Stomach (tissue), 9 donors: ENCODE measurements around the gene DPF3. TPM values are rescaled to one million over a fixed set of nuclear protein-coding genes. Genes with fewer than 3 reads are reported as not detected.
A peak's percentile ranks its signal among the peaks of the same experiment; 100 is the strongest.

Experiments
- DNase-seq, 2 donors: peaks; one replicate each; pipeline versions ENCODE4 v3.0.0 to v3.0.0-alpha.2; 2013 to 2019
- H3K27ac ChIP-seq, 5 donors: fragments of 200-600 bp in 4 of 5; sonication (generic) in 4 of 5; one replicate each; pipeline ENCODE4 v1.5.1; 2013 to 2019; ENCODE audit warnings: mild to moderate bottlenecking in 1 of 5, moderate library complexity in 1 of 5
- H3K27me3 ChIP-seq, 3 donors: fragments of 200-600 bp; sonication (generic); one replicate each; pipeline ENCODE4 v1.5.1; 2017 to 2019; ENCODE audit warnings: mixed run types in 1 of 3
- H3K36me3 ChIP-seq, 4 donors: fragments of 200-600 bp; sonication (generic); 1 replicate in 3 of 4; 2 replicates in 1 of 4; pipeline ENCODE4 v1.5.1; 2016 to 2019
- H3K4me1 ChIP-seq, 4 donors: fragments of 200-600 bp; sonication (generic); one replicate each; pipeline ENCODE4 v1.5.1; 2016 to 2019
- H3K4me3 ChIP-seq, 4 donors: fragments of 200-600 bp; sonication (generic) in 3 of 4; one replicate each; pipeline ENCODE4 v1.5.1; 2016 to 2019; ENCODE audit warnings: mild to moderate bottlenecking in 1 of 4
- H3K9me3 ChIP-seq, 4 donors: fragments of 200-600 bp; sonication (generic); one replicate each; pipeline ENCODE4 v1.5.1; 2016 to 2019
- CTCF ChIP-seq, 7 experiments: fragments of 450-650 bp in 4 of 7; fragments of 200-600 bp in 3 of 7; sonication (generic) in 3 of 7; IDR thresholded peaks; one replicate each; pipeline ENCODE4 v1.5.1; 2016 to 2019; ENCODE audit warnings: antibody characterized with exemption in 7 of 7, control low read depth in 2 of 7, mild to moderate bottlenecking in 1 of 7
- EP300 ChIP-seq: sonication (generic); formaldehyde crosslinking; IDR thresholded peaks from one replicate; pipeline ENCODE4 v1.6.1; 2017; ENCODE audit warnings: antibody characterized with exemption
- POLR2A ChIP-seq, 4 donors: fragments of 450-650 bp; IDR thresholded peaks; one replicate each; pipeline ENCODE4 v1.6.1; 2016; ENCODE audit warnings: antibody characterized with exemption in 4 of 4, control low read depth in 2 of 4, mild to moderate bottlenecking in 1 of 4, moderate library complexity in 1 of 4
- POLR2AphosphoS5 ChIP-seq, 3 donors: sonication (generic); formaldehyde crosslinking; IDR thresholded peaks; one replicate each; pipeline ENCODE4 v1.6.1; 2016; ENCODE audit warnings: antibody characterized with exemption in 3 of 3
- whole genome bisulfite sequencing, 5 donors: extraction: QIAGEN DNeasy Blood & Tissue Kit in 3 of 5; methylation state at CpG; one replicate each; pipeline versions ENCODE4 v1.1.5 to v1.1.7; 2013 to 2018; 5-methylcytosine and 5-hydroxymethylcytosine counted together
- intact Hi-C: fragments of 100-400 bp; cut with DNase I; formaldehyde crosslinking; loops from one replicate; pipeline ENCODE4 v1.15.1; 2023; ENCODE audit warnings: low total_unique reads
- polyA plus RNA-seq, 3 donors: library from polyadenylated mRNA; stranded (reverse); fragments of 200-250 nt; gene quantifications; one replicate each; pipeline ENCODE4 v1.2.3, GENCODE V29; 2013
- total RNA-seq, 5 donors: library from RNA; depleted of rRNA; stranded (reverse); fragments of >200 nt; gene quantifications; one replicate each; pipeline versions ENCODE4 v1.1.0 to v1.2.3, GENCODE V29; 2014 to 2016
- donor health status: healthy with polysubstance abuse.
- donor health status: Bipolar disorder and iron deficiency.
- donor health status: healthy.

The DPF3 gene
- total and polyA plus RNA-seq, 8 donors: 0.20 to 113 (median 3.7) TPM

GRCh38 chr14:72836085-72836484 lies 57.8 kb downstream of the DPF3 start:
- no peak overlapping the region for H3K27ac ChIP-seq
- no peaks in the 10 kb centered on the region for H3K9me3 ChIP-seq
- TF ChIP-seq CTCF (IDR thresholded peaks at IDR 0.05) (no peak), POLR2A (IDR thresholded peaks at IDR 0.05) (no peak), EP300 (no peak), POLR2AphosphoS5 (IDR thresholded peaks at IDR 0.05) (no peak)
- no peak overlapping the region for H3K4me3 ChIP-seq
- H3K27me3 ChIP-seq: peaks cover 0 to 20% (median 3%) of the 10 kb centered on the region in 3 donors
- peaks cover 0 to 2% (median 0%) of the 10 kb centered on the region in 4 donors for H3K4me1 ChIP-seq
- DNase-seq: no peak
- intact Hi-C loops: no loop called here
- WGBS, 5 donors: 76 to 89% (median 81%) methylated on average over 4 of the region's 4 CpGs
- H3K36me3 ChIP-seq: no peaks in the 10 kb centered on the region

DNA sequence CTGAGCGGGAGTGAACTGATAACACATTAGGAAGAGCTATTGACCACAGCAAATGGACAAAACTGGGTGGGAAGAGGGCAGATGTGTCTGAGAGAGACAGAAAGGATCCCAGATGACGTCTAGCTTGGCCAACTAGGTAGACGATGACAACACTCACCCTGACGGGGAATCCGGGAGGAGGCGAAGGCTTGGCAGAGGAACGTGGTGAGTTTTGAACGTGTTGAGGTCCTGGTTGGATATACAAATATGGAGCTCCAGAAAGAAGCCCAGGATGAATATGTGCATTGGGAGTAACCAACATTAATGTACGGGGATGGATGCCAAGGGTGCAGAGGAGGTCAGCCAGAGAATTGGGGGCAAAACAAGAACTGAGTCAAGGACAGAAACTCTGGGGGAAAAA lies 60.7 kb downstream of the DPF3 start:
- DNase-seq: no peak
- Histone ChIP-seq H3K27me3 (peaks cover 0 to 13% (median 8%) of the 10 kb centered on the region in 3 donors), H3K9me3 (no peaks in the 10 kb centered on the region), H3K4me1 (peaks cover 0 to 12% (median 0%) of the 10 kb centered on the region in 4 donors), H3K36me3 (no peaks in the 10 kb centered on the region), H3K27ac (no peak overlapping the region), H3K4me3 (no peak overlapping the region)
- intact Hi-C loops: no loop called here
- WGBS, 5 donors: 86 to 93% (median 90%) methylated on average over 9 of the region's 9 CpGs
- no peak for TF ChIP-seq EP300
- no peak for TF ChIP-seq CTCF (IDR thresholded peaks at IDR 0.05)
- no peak for TF ChIP-seq POLR2A (IDR thresholded peaks at IDR 0.05)
- no peak for TF ChIP-seq POLR2AphosphoS5 (IDR thresholded peaks at IDR 0.05)

- peak in 1 of 2 donors; percentile 57 for DNase-seq
- Histone ChIP-seq H3K36me3 (no peaks in the 10 kb centered on the region), H3K4me3 (no peak overlapping the region), H3K27ac (peak overlapping the region in 1 of 5 donors; percentile 66), H3K4me1 (peaks cover 0 to 12% (median 0%) of the 10 kb centered on the region in 4 donors), H3K27me3 (peaks cover 0 to 17% (median 8%) of the 10 kb centered on the region in 3 donors), H3K9me3 (no peaks in the 10 kb centered on the region)
- TF ChIP-seq POLR2AphosphoS5 (IDR thresholded peaks at IDR 0.05): no peak
- no peak for TF ChIP-seq EP300
- no peak for TF ChIP-seq CTCF (IDR thresholded peaks at IDR 0.05)
- no peak for TF ChIP-seq POLR2A (IDR thresholded peaks at IDR 0.05)
- intact Hi-C loops: no loop called here
- 26 to 33% (median 26%) methylated on average over 16 of the region's 16 CpGs for WGBS, 5 donors
Measured at GRCh38 chr14:72830786-72831594, 62.9 kb downstream of the DPF3 start.

DNA sequence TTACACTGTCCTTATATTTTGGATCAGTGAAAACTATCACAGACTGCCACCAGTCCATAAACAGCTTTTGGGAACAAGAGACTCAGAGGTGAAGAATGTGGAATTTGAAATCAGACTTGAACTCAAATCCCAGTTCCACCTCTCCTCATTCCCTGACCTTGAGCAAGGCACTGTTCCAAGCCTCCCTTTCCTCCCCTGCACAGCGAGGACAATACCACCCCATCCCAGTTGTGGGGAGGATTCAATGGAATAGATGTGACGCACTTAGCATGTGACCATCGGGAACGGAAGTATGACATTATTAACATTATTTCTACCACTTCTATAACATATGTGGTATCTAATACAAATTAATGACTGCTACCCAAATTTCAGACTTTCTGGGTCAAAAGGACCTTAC lies 63.5 kb downstream of the DPF3 start:
- peaks cover 0 to 12% (median 0%) of the 10 kb centered on the region in 4 donors for H3K4me1 ChIP-seq
- H3K36me3 ChIP-seq: no peaks in the 10 kb centered on the region
- no peak overlapping the region for H3K27ac ChIP-seq
- DNase-seq: no peak
- peaks cover 0 to 19% (median 8%) of the 10 kb centered on the region in 3 donors for H3K27me3 ChIP-seq
- H3K4me3 ChIP-seq: no peak overlapping the region
- intact Hi-C loops: no loop called here
- WGBS, 5 donors: 68 to 88% (median 85%) methylated on average over 4 of the region's 4 CpGs
- H3K9me3 ChIP-seq: no peaks in the 10 kb centered on the region
- TF ChIP-seq POLR2AphosphoS5 (IDR thresholded peaks at IDR 0.05) (no peak), POLR2A (IDR thresholded peaks at IDR 0.05) (no peak), EP300 (no peak), CTCF (IDR thresholded peaks at IDR 0.05) (no peak)
